T1000 (cell line): Measurements from ENCODE around the gene PTP4A2.

Source experiments
- DNase-seq: peaks from one replicate; lab custom pipeline; 2025; ENCODE audit warnings: mixed read lengths; lab: John Stamatoyannopoulos, UW

PTP4A2 gene

DNA sequence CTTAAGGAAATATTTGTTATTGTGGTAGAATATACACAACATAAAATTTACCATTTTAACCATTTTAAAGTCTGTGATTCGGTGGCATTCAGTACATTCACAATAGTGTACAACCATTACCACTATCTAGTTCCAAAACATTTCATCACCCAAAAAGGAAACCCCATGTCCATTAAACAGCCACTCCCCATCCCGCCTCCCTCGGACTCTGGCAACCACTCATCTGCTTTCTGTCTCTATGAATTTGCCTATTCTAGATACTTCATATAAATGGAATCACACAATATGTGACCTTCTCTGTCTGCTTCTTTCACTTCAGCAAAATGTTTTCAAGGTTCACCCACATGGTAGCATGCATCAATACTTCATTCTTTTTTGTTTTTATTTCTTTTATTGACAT lies 51.3 kb downstream of the PTP4A2 start:
- no peak for DNase-seq

- DNase-seq = no peak
Measured at GRCh38 chr1:31885851-31886250, 52.3 kb downstream of the PTP4A2 start.

- no peak for DNase-seq
Measured at GRCh38 chr1:31883357-31883942, 54.7 kb downstream of the PTP4A2 start.

GRCh38 chr1:31881688-31882000 lies 56.5 kb downstream of the PTP4A2 start:
- DNase-seq = no peak

GRCh38 chr1:31880957-31881687 lies 57.0 kb downstream of the PTP4A2 start:
- no peak for DNase-seq

GRCh38 chr1:31879981-31880608 lies 58.1 kb downstream of the PTP4A2 start:
- DNase-seq = no peak

DNA sequence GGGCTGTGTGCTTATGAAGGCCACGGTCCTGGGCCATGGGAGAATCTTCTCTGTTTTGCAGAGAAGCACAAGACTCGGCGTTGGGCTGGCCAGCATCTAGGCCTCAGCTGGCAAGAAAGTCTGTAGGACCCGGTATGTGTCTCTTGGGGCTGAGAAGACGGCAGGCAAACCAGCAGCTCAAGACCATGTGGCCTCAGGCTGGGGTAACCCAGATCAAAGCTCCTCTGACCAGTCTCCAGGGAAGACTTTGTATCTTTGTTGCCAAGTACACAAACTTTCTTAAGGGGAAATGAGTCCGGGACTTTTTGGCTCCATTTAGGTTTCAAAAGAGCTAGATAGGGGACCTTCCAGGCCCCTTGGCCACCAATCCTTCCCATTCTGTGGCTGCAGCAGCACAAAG lies 60.1 kb downstream of the PTP4A2 start:
- DNase-seq = no peak

GRCh38 chr1:31877544-31877943 lies 60.6 kb downstream of the PTP4A2 start:
- no peak for DNase-seq

GRCh38 chr1:31875636-31876236 lies 62.4 kb downstream of the PTP4A2 start:
- no peak for DNase-seq

DNA sequence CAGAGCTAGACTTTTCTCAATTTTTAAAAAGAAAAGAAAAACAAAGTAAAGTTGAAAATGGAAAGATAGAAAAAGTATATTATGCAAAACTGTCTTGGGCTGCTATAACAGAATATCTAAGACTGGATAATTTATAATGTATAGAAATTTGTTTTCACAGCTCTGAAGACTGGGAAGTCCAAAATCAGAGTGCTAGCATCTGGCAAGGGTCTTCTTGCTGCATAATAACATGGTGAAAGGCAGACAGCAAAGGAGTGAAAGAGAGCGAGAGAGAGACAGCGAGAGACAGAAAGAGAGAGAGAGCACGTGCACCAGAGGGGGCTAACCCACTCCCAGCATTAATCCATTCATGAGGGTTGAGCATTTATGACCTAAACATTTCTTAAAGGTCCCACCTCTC lies 63.2 kb downstream of the PTP4A2 start:
- no peak for DNase-seq

DNA sequence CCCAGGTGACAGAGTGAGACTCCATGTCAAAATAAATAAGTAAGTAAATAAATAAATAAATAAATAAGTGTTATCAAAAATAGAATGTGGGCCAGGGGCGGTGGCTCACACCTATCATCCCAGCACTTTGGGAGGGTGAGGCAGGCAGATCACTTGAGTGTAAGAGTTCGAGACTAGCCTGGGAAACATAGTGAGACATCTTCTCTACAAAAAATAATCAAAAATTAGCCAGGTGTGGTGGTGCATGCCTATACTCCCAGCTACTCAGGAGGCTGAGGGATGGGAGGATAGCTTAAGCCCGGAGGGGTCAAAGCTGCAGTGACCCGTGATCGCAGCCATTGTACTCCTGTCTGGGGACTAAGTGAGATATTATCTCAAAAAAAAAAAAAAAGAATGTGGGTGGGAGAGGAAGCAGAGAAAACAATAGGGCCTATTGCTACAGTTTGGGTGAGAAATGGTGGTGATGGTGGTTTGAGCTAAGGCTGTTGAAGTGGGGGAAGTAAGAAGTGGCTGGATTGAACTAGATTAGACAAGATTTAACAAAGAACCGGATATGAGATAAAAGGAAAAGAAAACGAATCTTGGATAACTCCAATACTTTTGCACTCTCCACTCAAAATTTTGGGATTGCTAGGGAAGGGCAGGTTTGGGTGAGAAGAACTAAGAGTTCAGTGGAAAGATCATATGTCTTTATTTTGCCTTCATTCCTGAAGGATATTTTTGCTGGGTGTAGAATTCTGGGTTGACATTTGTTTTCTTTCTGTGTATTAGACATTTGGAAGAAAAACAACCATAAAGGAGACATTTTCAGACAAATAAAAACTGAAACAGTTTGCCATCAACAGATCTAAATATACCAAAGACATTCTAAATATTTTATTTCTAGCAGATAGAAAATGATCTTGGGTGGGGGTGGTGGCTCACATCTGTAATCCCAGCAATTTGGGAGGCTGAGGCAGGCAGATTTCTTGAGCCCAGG lies 65.2 kb downstream of the PTP4A2 start:
- DNase-seq = no peak

- DNase-seq = no peak
Measured at GRCh38 chr1:31871703-31872102, 66.5 kb downstream of the PTP4A2 start.

DNA sequence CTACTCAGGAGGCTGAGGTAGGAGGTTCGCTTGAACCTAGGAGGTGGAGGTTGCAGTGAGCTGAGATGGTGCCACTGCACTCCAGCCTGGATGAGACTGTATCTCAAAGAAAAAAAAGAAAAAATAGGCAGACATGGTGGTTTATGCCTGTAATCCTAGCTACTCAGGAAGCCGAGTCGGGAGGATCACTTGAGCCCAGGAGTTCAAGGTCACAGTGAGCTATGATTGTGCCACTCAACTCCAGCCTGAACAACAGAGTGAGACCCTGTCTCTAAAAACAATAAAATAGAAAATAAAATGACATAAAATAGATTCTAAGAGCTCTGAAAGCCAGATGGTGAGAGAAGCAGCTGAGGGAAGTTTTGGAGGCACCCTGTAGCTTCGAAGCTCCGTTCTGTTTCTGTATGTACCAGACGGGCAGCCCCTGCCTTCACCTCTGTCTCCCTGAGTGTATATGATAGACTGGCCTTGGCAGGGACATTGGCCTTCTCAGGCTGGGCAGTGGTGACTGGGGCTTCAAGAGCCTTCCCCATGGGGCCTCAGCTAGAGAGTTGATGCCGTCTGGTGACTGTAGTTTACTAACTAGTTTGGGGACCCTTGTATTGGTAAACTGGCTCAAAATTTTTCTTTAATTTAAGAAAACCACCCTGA lies 68.0 kb downstream of the PTP4A2 start:
- DNase-seq = no peak

DNA sequence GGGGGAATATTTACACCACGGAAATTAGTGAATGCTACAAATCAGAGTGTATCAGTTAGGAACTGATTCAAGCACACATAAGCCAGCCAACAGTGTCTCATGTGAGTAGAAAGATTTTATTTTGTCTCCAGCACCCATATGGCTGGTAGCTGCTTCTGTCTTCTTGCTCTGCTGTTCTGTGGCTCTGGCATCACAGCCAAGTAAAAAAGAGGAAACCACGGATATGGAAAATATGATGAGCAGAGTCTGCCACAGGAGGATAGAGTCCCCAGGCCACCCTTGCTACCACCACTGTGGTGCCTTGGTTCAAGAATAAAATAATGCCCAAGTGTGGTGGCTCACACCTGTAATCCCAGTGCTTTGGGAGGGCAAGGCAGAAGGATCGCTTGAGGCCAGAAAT lies 68.7 kb downstream of the PTP4A2 start:
- no peak for DNase-seq

DNA sequence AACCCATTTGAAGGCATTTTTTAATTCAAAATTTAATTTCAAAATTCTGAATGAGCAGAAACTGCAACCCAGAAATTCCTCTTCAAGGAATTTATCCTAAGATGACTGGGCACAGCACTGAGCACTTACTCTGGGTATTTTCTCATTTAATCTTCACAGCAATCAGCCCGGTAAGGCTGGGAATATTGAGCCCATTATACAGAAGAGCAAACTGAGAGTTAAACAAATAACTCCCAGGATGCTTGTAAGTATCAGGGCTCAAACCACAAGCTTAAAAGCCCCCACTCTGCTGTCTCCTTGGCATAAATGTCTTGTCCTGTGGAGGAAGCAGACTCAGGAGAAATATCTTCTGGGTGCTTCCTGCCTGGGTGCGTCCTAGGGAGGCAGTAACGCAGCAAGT lies 69.3 kb downstream of the PTP4A2 start:
- DNase-seq = no peak

- DNase-seq = no peak
Measured at GRCh38 chr1:31867546-31867945, 70.6 kb downstream of the PTP4A2 start.

GRCh38 chr1:31866450-31867032 lies 71.6 kb downstream of the PTP4A2 start:
- no peak for DNase-seq

GRCh38 chr1:31865728-31866449 lies 72.3 kb downstream of the PTP4A2 start:
- DNase-seq = no peak

- DNase-seq = no peak
Measured at GRCh38 chr1:31862071-31862470, 76.1 kb downstream of the PTP4A2 start.

- DNase-seq = no peak
Measured at GRCh38 chr1:31861346-31861745, 76.8 kb downstream of the PTP4A2 start.
